Smooth muscle cell (in vitro differentiated cells): ENCODE data around the gene LRCH1. TPM values are rescaled to one million over a fixed set of nuclear protein-coding genes. Genes with fewer than 3 reads are reported as not detected.

ENCODE experiments used
- DNase-seq: peaks from one replicate; lab custom pipeline; 2025; ENCODE audit not compliant: unreplicated experiment; lab: John Stamatoyannopoulos, UW
- H2AFZ ChIP-seq: fragments of 200-600 bp; sonication (generic); 2 replicates; pipeline ENCODE4 v1.6.0; 2016; ENCODE audit warnings: antibody characterized with exemption, low read depth, mild to moderate bottlenecking
- H3F3A ChIP-seq: fragments of 200-600 bp; sonication (generic); 2 replicates; pipeline ENCODE4 v1.6.0; 2017; ENCODE audit warnings: antibody characterized with exemption, low read depth
- H3K27ac ChIP-seq: fragments of 200-600 bp; sonication (generic); 2 replicates; pipeline ENCODE4 v1.5.1; 2016; ENCODE audit warnings: low read depth, mild to moderate bottlenecking
- H3K27me3 ChIP-seq: fragments of 200-600 bp; sonication (generic); 2 replicates; pipeline ENCODE4 v1.6.1; 2016; ENCODE audit warnings: low read depth, mild to moderate bottlenecking
- H3K36me3 ChIP-seq: fragments of 200-600 bp; sonication (generic); 2 replicates; pipeline ENCODE4 v1.5.1; 2016; ENCODE audit warnings: low read depth
- H3K4me1 ChIP-seq: fragments of 200-600 bp; sonication (generic); 2 replicates; pipeline ENCODE4 v1.5.1; 2016; ENCODE audit warnings: low read depth
- H3K4me2 ChIP-seq: fragments of 200-600 bp; sonication (generic); 2 replicates; pipeline ENCODE4 v1.6.0; 2016; ENCODE audit warnings: mild to moderate bottlenecking
- H3K4me3 ChIP-seq: fragments of 200-600 bp; sonication (generic); 2 replicates; pipeline ENCODE4 v1.5.1; 2016; ENCODE audit warnings: mild to moderate bottlenecking
- H3K79me2 ChIP-seq: fragments of 200-600 bp; sonication (generic); 2 replicates; pipeline ENCODE4 v1.6.0; 2016; ENCODE audit warnings: low read depth, mild to moderate bottlenecking
- H3K9ac ChIP-seq: fragments of 200-600 bp; sonication (generic); 2 replicates; pipeline ENCODE4 v1.6.0; 2016; ENCODE audit warnings: low read depth
- H3K9me3 ChIP-seq: fragments of 200-600 bp; sonication (generic); replicated peaks from 2 replicates; pipeline ENCODE4 v1.5.1; 2016; ENCODE audit warnings: low read depth
- H4K20me1 ChIP-seq: fragments of 200-600 bp; sonication (generic); 2 replicates; pipeline ENCODE4 v1.6.0; 2016; ENCODE audit warnings: low read depth
- WGBS: methylation state at CpG from one replicate; pipeline ENCODE4 v1.1.7; 2016; ENCODE audit warnings: low lambda C conversion rate; 5-methylcytosine and 5-hydroxymethylcytosine counted together
- polyA plus RNA-seq: library from polyadenylated mRNA; unstranded; fragments of >200 nt; fragmentation: Nextera tagmentation; extraction: Ambion mirVana; gene quantifications from 2 replicates; pipeline ENCODE4 v1.2.1, GENCODE V29; 2016
- total RNA-seq: library from RNA; depleted of rRNA; stranded (reverse); fragments of >200 nt; gene quantifications from 2 replicates; pipeline ENCODE4 v1.2.3, GENCODE V29; 2014
- TF ChIP-seq, protein P1 (sequence below): fragments of 200-600 bp; sonication (generic); IDR thresholded peaks from 2 replicates; pipeline ENCODE4 v1.5.1; 2017; ENCODE audit warnings: borderline replicate concordance, mild to moderate bottlenecking, antibody characterized with exemption; ENCODE audit not compliant: insufficient read depth, poor library complexity, severe bottlenecking

Gene LRCH1
- total and polyA plus RNA-seq, 2 experiments from 2014 or later, result 9.4 to 27.7 TPM

DNA sequence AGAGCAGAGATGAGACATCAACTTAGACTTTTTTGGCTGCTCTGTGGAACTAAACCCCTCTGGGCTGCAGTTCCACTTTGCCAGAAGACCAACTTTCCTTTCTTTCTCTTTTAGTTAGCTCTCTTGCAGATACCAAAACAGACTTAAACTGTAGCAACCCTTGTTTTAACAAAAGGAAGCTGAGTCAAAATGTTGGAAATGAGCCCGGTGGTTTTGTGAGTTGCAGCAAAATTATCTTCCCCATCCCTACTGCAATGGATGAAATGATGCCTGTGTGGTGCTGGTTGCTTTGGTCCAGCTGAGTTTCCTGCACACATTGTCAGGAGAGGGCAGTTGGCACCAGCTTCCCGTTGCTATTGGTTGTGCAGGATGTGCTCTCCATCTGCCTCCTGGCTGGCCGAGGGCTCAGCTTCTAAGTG is 115.3 kb downstream of the LRCH1 start:
- Histone ChIP-seq H3K9me3 (no peaks in the 10 kb centered on the region), H4K20me1 (peaks cover 48% of the 10 kb centered on the region), H3K4me1 (peaks cover 34% of the 10 kb centered on the region), H3K79me2 (peaks cover 34% of the 10 kb centered on the region), H2AFZ (no peak overlapping the region), H3K4me3 (no peak overlapping the region), H3K9ac (no peak overlapping the region), H3K4me2 (peak overlapping the region; percentile 44), H3K27ac (peak overlapping the region; percentile 33), H3F3A (peaks cover 30% of the 10 kb centered on the region), H3K27me3 (no peaks in the 10 kb centered on the region), H3K36me3 (no peaks in the 10 kb centered on the region)
- DNase-seq, result no peak
- TF ChIP-seq, protein P1, sequence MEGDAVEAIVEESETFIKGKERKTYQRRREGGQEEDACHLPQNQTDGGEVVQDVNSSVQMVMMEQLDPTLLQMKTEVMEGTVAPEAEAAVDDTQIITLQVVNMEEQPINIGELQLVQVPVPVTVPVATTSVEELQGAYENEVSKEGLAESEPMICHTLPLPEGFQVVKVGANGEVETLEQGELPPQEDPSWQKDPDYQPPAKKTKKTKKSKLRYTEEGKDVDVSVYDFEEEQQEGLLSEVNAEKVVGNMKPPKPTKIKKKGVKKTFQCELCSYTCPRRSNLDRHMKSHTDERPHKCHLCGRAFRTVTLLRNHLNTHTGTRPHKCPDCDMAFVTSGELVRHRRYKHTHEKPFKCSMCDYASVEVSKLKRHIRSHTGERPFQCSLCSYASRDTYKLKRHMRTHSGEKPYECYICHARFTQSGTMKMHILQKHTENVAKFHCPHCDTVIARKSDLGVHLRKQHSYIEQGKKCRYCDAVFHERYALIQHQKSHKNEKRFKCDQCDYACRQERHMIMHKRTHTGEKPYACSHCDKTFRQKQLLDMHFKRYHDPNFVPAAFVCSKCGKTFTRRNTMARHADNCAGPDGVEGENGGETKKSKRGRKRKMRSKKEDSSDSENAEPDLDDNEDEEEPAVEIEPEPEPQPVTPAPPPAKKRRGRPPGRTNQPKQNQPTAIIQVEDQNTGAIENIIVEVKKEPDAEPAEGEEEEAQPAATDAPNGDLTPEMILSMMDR, result no peak
- 72% methylated on average over 3 of the region's 3 CpGs for WGBS

DNA sequence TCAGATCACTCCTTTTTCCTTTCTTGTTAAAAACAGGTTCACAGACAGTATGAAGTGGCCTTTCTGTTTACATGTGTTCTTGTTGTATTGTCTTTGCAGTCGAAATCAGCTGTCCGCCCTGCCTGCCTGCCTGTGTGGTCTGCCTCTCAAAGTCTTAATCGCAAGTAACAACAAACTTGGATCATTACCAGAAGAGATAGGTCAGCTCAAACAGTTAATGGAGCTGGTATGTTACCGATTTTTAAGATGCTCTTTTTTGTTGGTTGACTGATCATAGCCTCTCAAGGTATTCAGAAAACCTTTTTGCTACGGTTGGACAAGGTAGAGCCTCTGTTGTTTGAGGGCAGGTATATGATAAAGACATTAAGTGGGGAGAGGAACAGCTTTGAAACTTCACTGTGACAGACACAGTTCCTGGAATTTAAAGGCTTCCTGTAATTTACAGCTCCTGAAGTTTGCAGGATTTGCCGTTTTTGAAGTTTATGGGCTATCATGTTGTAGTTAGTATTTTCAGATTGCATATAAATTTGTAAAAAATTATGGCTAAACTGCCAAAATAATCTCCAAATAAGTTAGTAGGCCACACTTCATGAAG is 116.1 kb downstream of the LRCH1 start:
- Histone ChIP-seq H3K79me2 (peaks cover 35% of the 10 kb centered on the region), H3K27me3 (no peaks in the 10 kb centered on the region), H3K27ac (no peak overlapping the region), H2AFZ (no peak overlapping the region), H3F3A (peaks cover 24% of the 10 kb centered on the region), H3K4me2 (no peak overlapping the region), H4K20me1 (peaks cover 47% of the 10 kb centered on the region), H3K9ac (no peak overlapping the region), H3K4me1 (peaks cover 27% of the 10 kb centered on the region), H3K4me3 (no peak overlapping the region), H3K36me3 (no peaks in the 10 kb centered on the region), H3K9me3 (no peaks in the 10 kb centered on the region)
- TF ChIP-seq, protein P1, result no peak
- no peak for DNase-seq
- WGBS, result 62% methylated on average over 6 of the region's 6 CpGs

DNA sequence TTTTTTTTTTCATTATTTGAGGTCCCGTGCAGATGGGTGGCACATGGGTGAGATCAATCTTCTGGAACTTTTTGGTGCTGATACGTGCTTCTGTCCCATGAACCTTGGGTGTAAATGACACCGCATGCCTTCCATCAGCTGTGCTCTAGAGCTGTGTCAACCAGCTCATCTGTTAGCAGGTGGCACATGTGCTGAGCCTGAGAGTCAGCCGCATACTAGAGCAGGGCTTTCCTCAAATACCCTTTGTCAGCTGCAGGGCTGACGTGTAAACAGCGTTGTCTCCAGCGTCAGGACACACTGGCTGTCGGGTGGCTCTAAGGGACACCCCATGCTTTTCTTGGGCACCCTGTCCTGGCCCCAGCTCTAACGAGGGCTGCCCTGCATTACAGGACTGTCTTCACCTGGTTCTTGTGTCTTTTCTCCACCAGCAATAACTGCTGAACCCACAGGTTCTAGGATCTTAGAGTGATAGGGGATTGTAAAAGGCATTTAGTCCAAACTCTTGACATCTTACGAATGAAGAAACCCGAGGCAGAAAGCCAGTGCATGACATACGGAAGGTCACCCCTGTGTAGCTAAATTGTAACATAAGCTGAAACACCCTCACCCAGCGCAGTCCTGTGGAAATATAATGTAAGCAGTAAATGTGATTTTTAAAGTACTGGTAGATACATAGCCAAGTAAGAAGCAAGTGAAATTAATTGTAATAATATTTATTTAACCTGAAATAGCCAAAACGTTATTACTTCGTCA is 119.5 kb downstream of the LRCH1 start:
- peaks cover 2% of the 10 kb centered on the region for H3F3A ChIP-seq
- H3K4me1 ChIP-seq, result peaks cover 3% of the 10 kb centered on the region
- peaks cover 43% of the 10 kb centered on the region for H4K20me1 ChIP-seq
- H3K27me3 ChIP-seq, result no peaks in the 10 kb centered on the region
- no peaks in the 10 kb centered on the region for H3K9me3 ChIP-seq
- H3K36me3 ChIP-seq, result no peaks in the 10 kb centered on the region
- H3K4me2 ChIP-seq, result no peak overlapping the region
- H3K4me3 ChIP-seq, result no peak overlapping the region
- H3K9ac ChIP-seq, result no peak overlapping the region
- H3K27ac ChIP-seq, result no peak overlapping the region
- TF ChIP-seq, protein P1, result no peak
- H2AFZ ChIP-seq, result no peak overlapping the region
- H3K79me2 ChIP-seq, result peaks cover 65% of the 10 kb centered on the region
- WGBS, result 96% methylated on average over 15 of the region's 15 CpGs
- DNase-seq, result no peak
